Neural cell (in vitro differentiated cells): ENCODE results near the gene FHOD3.

ENCODE experiments used
- CTCF ChIP-seq: fragments of 450-650 bp; IDR thresholded peaks from 2 replicates; pipeline ENCODE4 v1.5.1; 2014; ENCODE audit warnings: antibody characterized with exemption, mild to moderate bottlenecking, moderate library complexity; ENCODE audit not compliant: poor library complexity, severe bottlenecking
- EP300 ChIP-seq: fragments of 450-650 bp; conservative IDR thresholded peaks from 2 replicates; pipeline ENCODE4 v1.6.1; 2014; ENCODE audit warnings: antibody characterized with exemption, mild to moderate bottlenecking, moderate library complexity; ENCODE audit not compliant: poor library complexity, severe bottlenecking
- POLR2AphosphoS5 ChIP-seq: IDR thresholded peaks from 2 replicates; pipeline ENCODE4 v1.6.1; 2012
- TAF1 ChIP-seq: IDR thresholded peaks from 2 replicates; pipeline ENCODE4 v1.6.1; 2012; ENCODE audit warnings: low read depth

GRCh38 chr18:36592282-36592681 is 294.8 kb downstream of the FHOD3 start:
- no peak for TF ChIP-seq CTCF
- TF ChIP-seq TAF1: no peak
- no peak for TF ChIP-seq POLR2AphosphoS5
- TF ChIP-seq EP300: no peak
